ENCODE results near the gene CNTNAP2.

Gene CNTNAP2

GRCh38 chr7:147833970-147834369 lies 1717.4 kb downstream of the CNTNAP2 start:
- DNase-seq (ENCODE audit: low read depth in 2 of 2), result no peak

GRCh38 chr7:147852833-147853232 lies 1736.2 kb downstream of the CNTNAP2 start:
- no peak for DNase-seq (ENCODE audit: low read depth in 2 of 2)

- DNase-seq (ENCODE audit: low read depth in 2 of 2), result no peak
These were observed 1740.8 kb downstream of the CNTNAP2 start for GRCh38 chr7:147857152-147858140.

GRCh38 chr7:147858421-147858820 lies 1741.8 kb downstream of the CNTNAP2 start:
- DNase-seq (ENCODE audit: low read depth in 2 of 2), result no peak

GRCh38 chr7:147859033-147859432 lies 1742.4 kb downstream of the CNTNAP2 start:
- DNase-seq (ENCODE audit: low read depth in 2 of 2), result no peak

GRCh38 chr7:147859486-147859885 lies 1742.9 kb downstream of the CNTNAP2 start:
- DNase-seq (ENCODE audit: low read depth in 2 of 2), result no peak

GRCh38 chr7:147861058-147861716 lies 1744.6 kb downstream of the CNTNAP2 start:
- DNase-seq (ENCODE audit: low read depth in 2 of 2), result no peak

- DNase-seq (ENCODE audit: low read depth in 2 of 2), result no peak
These were observed 1745.3 kb downstream of the CNTNAP2 start for GRCh38 chr7:147861945-147862344.

- no peak for DNase-seq (ENCODE audit: low read depth in 2 of 2)
These were observed 1752.9 kb downstream of the CNTNAP2 start for GRCh38 chr7:147869456-147869855.

GRCh38 chr7:147878912-147879661 lies 1762.5 kb downstream of the CNTNAP2 start:
- no peak for DNase-seq (ENCODE audit: low read depth in 2 of 2)

GRCh38 chr7:147885869-147886268 lies 1769.3 kb downstream of the CNTNAP2 start:
- DNase-seq (ENCODE audit: low read depth in 2 of 2), result no peak

GRCh38 chr7:147894271-147894670 lies 1777.7 kb downstream of the CNTNAP2 start:
- no peak for DNase-seq (ENCODE audit: low read depth in 2 of 2)

- DNase-seq (ENCODE audit: low read depth in 2 of 2), result no peak
These were observed 1779.5 kb downstream of the CNTNAP2 start for GRCh38 chr7:147896121-147896520.

- DNase-seq (ENCODE audit: low read depth in 2 of 2), result no peak
These were observed 1787.1 kb downstream of the CNTNAP2 start for GRCh38 chr7:147903536-147904218.

- DNase-seq (ENCODE audit: low read depth in 2 of 2), result no peak
These were observed 1787.6 kb downstream of the CNTNAP2 start for GRCh38 chr7:147904219-147904576.

- no peak for DNase-seq (ENCODE audit: low read depth in 2 of 2)
These were observed 1793.0 kb downstream of the CNTNAP2 start for GRCh38 chr7:147909431-147910148.

- DNase-seq (ENCODE audit: low read depth in 2 of 2), result no peak
These were observed 1794.6 kb downstream of the CNTNAP2 start for GRCh38 chr7:147911201-147911601.

- DNase-seq (ENCODE audit: low read depth in 2 of 2), result no peak
These were observed 1795.7 kb downstream of the CNTNAP2 start for GRCh38 chr7:147912291-147912690.

GRCh38 chr7:147912946-147913638 lies 1796.5 kb downstream of the CNTNAP2 start:
- no peak for DNase-seq (ENCODE audit: low read depth in 2 of 2)

- DNase-seq (ENCODE audit: low read depth in 2 of 2), result no peak
These were observed 1799.2 kb downstream of the CNTNAP2 start for GRCh38 chr7:147915781-147916180.
